GM23338 (cell line): ENCODE measurements around the gene SULT1C3. TPM values are rescaled to one million over a fixed set of nuclear protein-coding genes. Genes with fewer than 3 reads are reported as not detected.

Experiments used
- ATAC-seq: fragments of 200-7000 bp; cut with Tn5 transposase; 3 replicates; pipeline ENCODE4 v1.9.1; 2020
- DNase-seq: peaks from one replicate; pipeline ENCODE4 v3.0.0-alpha.2; 2015; ENCODE audit warnings: low spot score
- H2AFZ ChIP-seq: fragments of 200-600 bp; sonication (generic); 2 replicates; pipeline ENCODE4 v1.8.0; 2016; ENCODE audit warnings: antibody characterized with exemption, mild to moderate bottlenecking, moderate library complexity
- H3F3A ChIP-seq: fragments of 200-600 bp; sonication (generic); replicated peaks from 2 replicates; pipeline ENCODE4 v1.8.0; 2017; ENCODE audit warnings: antibody characterized with exemption, mixed run types, low read depth
- H3K27ac ChIP-seq: fragments of 200-600 bp; sonication (generic); 2 replicates; pipeline ENCODE4 v1.6.1; 2016; ENCODE audit warnings: low read depth
- H3K27me3 ChIP-seq: fragments of 200-600 bp; sonication (generic); 2 replicates; pipeline ENCODE4 v1.8.0; 2016; ENCODE audit warnings: mild to moderate bottlenecking, mixed run types, moderate library complexity; ENCODE audit not compliant: insufficient read depth
- H3K36me3 ChIP-seq: fragments of 200-600 bp; sonication (generic); 2 replicates; pipeline ENCODE4 v1.8.0; 2016; ENCODE audit warnings: mild to moderate bottlenecking; ENCODE audit not compliant: insufficient read depth
- H3K4me1 ChIP-seq: fragments of 200-600 bp; sonication (generic); 2 replicates; pipeline ENCODE4 v1.8.0; 2016; ENCODE audit warnings: mild to moderate bottlenecking, moderate library complexity; ENCODE audit not compliant: insufficient read depth
- H3K4me2 ChIP-seq: fragments of 200-600 bp; sonication (generic); 2 replicates; pipeline ENCODE4 v1.7.1; 2017; ENCODE audit warnings: mixed run types
- H3K4me3 ChIP-seq: fragments of 200-600 bp; sonication (generic); 2 replicates; pipeline ENCODE4 v1.6.1; 2016; ENCODE audit warnings: mixed run types
- H3K79me2 ChIP-seq: fragments of 200-600 bp; sonication (generic); replicated peaks from 2 replicates; pipeline ENCODE4 v1.8.0; 2017; ENCODE audit warnings: mild to moderate bottlenecking; ENCODE audit not compliant: insufficient read depth
- H3K9me2 ChIP-seq: fragments of 200-600 bp; sonication (generic); 2 replicates; pipeline ENCODE4 v1.8.0; 2017; ENCODE audit not compliant: insufficient read depth
- H4K20me1 ChIP-seq: fragments of 200-600 bp; sonication (generic); replicated peaks from 2 replicates; pipeline ENCODE4 v1.8.0; 2017; ENCODE audit warnings: mild to moderate bottlenecking; ENCODE audit not compliant: insufficient read depth
- H3K27ac Mint-ChIP-seq: 2 replicates; pipeline ENCODE4 v1.8.0; 2020; ENCODE audit warnings: inconsistent platforms, mild to moderate bottlenecking, moderate library complexity, mixed read lengths
- H3K27me3 Mint-ChIP-seq: 3 replicates; pipeline ENCODE4 v1.8.0; 2022; ENCODE audit warnings: low read depth, mild to moderate bottlenecking, moderate library complexity, mixed read lengths, inconsistent platforms; ENCODE audit not compliant: insufficient read depth, poor library complexity
- H3K36me3 Mint-ChIP-seq: 3 replicates; pipeline ENCODE4 v1.8.0; 2021; ENCODE audit warnings: low read depth, mild to moderate bottlenecking, inconsistent platforms, moderate library complexity, mixed read lengths
- H3K4me1 Mint-ChIP-seq: 3 replicates; pipeline ENCODE4 v1.8.0; 2020; ENCODE audit warnings: mild to moderate bottlenecking, inconsistent platforms, mixed read lengths
- H3K4me3 Mint-ChIP-seq: 3 replicates; pipeline ENCODE4 v1.8.0; 2021; ENCODE audit warnings: moderate library complexity, mild to moderate bottlenecking, inconsistent platforms, mixed read lengths
- H3K9me3 Mint-ChIP-seq: 3 replicates; pipeline ENCODE4 v1.8.0; 2020; ENCODE audit warnings: moderate library complexity, mild to moderate bottlenecking, inconsistent platforms, mixed read lengths
- CREB1 ChIP-seq: fragments of 250-450 bp; sonication (Bioruptor Pico); IDR thresholded peaks from 2 replicates; pipeline ENCODE4 v1.5.0; 2020; ENCODE audit warnings: low read depth, mild to moderate bottlenecking, moderate library complexity
- EZH2 ChIP-seq: fragments of 200-600 bp; sonication (generic); IDR thresholded peaks from one replicate; pipeline ENCODE4 v1.8.0; 2017; ENCODE audit warnings: antibody characterized with exemption, mild to moderate bottlenecking, low read depth; ENCODE audit not compliant: unreplicated experiment
- EZH2phosphoT487 ChIP-seq: fragments of 200-600 bp; sonication (generic); IDR thresholded peaks from one replicate; pipeline ENCODE4 v1.8.1; 2018; ENCODE audit warnings: antibody characterized with exemption; ENCODE audit not compliant: unreplicated experiment
- NANOG ChIP-seq: IDR thresholded peaks from 2 replicates; pipeline ENCODE4 v1.6.1; 2016; ENCODE audit warnings: antibody characterized with exemption, borderline replicate concordance
- STAT1 ChIP-seq: IDR thresholded peaks from one replicate; pipeline ENCODE4 v1.6.1; 2016; ENCODE audit warnings: antibody characterized with exemption; ENCODE audit not compliant: unreplicated experiment
- ZNF114 ChIP-seq: fragments of 250-450 bp; sonication (Bioruptor Pico); IDR thresholded peaks from 2 replicates; pipeline ENCODE4 v1.5.0; 2020; ENCODE audit warnings: mild to moderate bottlenecking, moderate library complexity
- ZNF331 ChIP-seq: fragments of 250-450 bp; sonication (Bioruptor Pico); IDR thresholded peaks from 2 replicates; pipeline ENCODE4 v1.5.0; 2020; ENCODE audit warnings: low read depth, mild to moderate bottlenecking, moderate library complexity
- polyA plus RNA-seq: library from polyadenylated mRNA; unstranded; fragments of >200 nt; fragmentation: Nextera tagmentation; extraction: Ambion mirVana; gene quantifications from 2 replicates; pipeline ENCODE4 v1.2.1, GENCODE V29; 2016
- total RNA-seq: library from RNA; depleted of rRNA; stranded (reverse); fragments of >200 nt; shearing (Covaris generic); gene quantifications from 2 replicates; pipeline ENCODE4 v1.2.3, GENCODE V29; 2014
- TF ChIP-seq, protein P1 (sequence below): IDR thresholded peaks from 2 replicates; pipeline ENCODE4 v1.6.1; 2016; ENCODE audit warnings: antibody characterized with exemption
- TF ChIP-seq, protein P2 (sequence below), 2 experiments: fragments of 200-600 bp in 1 of 2; sonication (generic) in 1 of 2; conservative IDR thresholded peaks; 2 replicates each; pipeline versions ENCODE4 v1.5.1 to v1.6.1; 2016 to 2017; ENCODE audit warnings: antibody characterized with exemption in 2 of 2, low read depth in 2 of 2, mild to moderate bottlenecking in 2 of 2, moderate library complexity in 1 of 2
- TF ChIP-seq, protein P3 (sequence below): fragments of 250-450 bp; sonication (Bioruptor Pico); IDR thresholded peaks from 2 replicates; pipeline ENCODE4 v1.5.0; 2020; ENCODE audit warnings: mild to moderate bottlenecking, moderate library complexity

SULT1C3 gene
- total and polyA plus RNA-seq, 2 experiments from 2014 or later: not detected

DNA sequence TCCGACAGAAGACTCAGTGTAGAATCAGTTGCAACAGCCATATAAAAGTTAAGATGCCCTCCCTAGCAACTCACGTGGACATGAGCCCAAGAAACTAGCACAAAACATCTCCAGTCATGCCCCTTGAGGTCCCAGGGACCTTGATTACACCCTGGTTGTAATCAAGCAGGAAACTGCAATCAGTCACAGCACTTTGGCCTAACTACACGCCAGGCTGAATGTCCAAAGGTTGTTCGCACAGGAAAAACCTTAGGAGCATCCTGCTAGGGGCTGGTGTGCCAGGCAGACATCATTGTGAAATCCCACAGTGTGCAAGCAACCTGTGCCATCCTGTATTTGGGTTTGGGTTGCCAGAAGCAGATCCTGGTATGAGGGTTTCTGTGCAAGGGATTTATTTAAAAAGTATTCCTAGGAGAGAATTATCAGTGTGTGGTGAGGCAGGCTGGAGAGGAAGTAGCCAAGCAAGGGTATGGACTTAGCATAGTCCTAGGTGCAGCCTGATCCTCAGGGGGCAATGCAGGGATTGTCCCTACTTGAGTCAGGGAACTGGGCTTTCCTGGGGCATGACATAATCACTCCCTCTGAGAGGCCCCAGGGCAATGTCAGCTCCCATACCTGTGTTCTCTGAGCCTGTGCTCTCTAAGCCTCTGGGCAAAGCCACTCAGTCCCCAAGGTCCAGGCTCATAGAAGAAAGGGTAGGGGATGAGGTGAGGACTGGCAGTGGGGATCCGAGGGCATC is 31.2 kb downstream of the SULT1C3 start:
- ATAC-seq: no peak
- H3K4me3 Mint-ChIP-seq: no peak overlapping the region
- no peaks in the 10 kb centered on the region; the same call in 2 of the 3 replicates for H3K9me3 Mint-ChIP-seq
- H4K20me1 ChIP-seq: no peaks in the 10 kb centered on the region
- H3K27ac Mint-ChIP-seq: no peak overlapping the region
- no peak for TF ChIP-seq CREB1
- no peak for TF ChIP-seq STAT1
- TF ChIP-seq ZNF331 (CRISPR knock-in tag): no peak
- TF ChIP-seq EZH2: no peak
- no peak for TF ChIP-seq ZNF114 (CRISPR knock-in tag)
- TF ChIP-seq NANOG: no peak
- TF ChIP-seq, protein P1, sequence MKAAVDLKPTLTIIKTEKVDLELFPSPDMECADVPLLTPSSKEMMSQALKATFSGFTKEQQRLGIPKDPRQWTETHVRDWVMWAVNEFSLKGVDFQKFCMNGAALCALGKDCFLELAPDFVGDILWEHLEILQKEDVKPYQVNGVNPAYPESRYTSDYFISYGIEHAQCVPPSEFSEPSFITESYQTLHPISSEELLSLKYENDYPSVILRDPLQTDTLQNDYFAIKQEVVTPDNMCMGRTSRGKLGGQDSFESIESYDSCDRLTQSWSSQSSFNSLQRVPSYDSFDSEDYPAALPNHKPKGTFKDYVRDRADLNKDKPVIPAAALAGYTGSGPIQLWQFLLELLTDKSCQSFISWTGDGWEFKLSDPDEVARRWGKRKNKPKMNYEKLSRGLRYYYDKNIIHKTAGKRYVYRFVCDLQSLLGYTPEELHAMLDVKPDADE: no peak
- H3K79me2 ChIP-seq: no peaks in the 10 kb centered on the region
- H3K27ac ChIP-seq: no peak overlapping the region
- no peak overlapping the region for H2AFZ ChIP-seq
- H3K4me2 ChIP-seq: no peak overlapping the region
- H3K36me3 Mint-ChIP-seq: no peaks in the 10 kb centered on the region; the same call in 2 of the 3 replicates
- H3K27me3 ChIP-seq: no peaks in the 10 kb centered on the region
- DNase-seq: no peak
- H3K4me3 ChIP-seq: no peak overlapping the region
- H3K4me1 Mint-ChIP-seq: no peaks in the 10 kb centered on the region
- peaks cover 2% of the 10 kb centered on the region for H3K27me3 Mint-ChIP-seq
- no peaks in the 10 kb centered on the region for H3K36me3 ChIP-seq
- H3K9me2 ChIP-seq: no peaks in the 10 kb centered on the region; the same call in 1 of the 2 replicates
- H3K4me1 ChIP-seq: no peaks in the 10 kb centered on the region
- no peaks in the 10 kb centered on the region for H3F3A ChIP-seq

DNA sequence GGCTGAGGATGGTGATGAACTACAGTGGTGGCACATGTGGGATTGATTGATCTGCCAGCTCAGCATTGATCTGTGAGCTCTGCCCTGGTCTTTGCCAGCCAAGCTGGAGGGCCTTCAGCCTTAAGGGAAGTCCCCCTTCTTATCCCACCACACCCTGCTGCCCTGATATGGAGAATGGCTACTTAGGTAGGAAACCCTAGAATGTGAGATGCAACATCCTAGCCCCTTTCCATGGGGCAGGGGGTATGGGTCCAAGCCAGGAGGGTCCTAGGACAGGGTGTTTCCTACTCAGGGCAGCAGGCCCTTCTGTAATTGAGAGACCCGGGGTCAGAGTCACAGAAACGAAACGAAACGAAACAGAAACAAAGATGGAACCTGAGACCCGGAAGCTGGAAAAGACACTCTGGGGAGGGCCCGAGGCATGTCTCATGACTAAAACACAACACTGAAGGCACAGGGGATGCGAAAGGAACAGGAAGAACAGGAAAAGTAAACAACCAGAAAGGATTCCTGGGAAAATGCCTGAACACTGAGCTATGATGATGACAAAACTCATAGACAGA is 32.0 kb downstream of the SULT1C3 start:
- Histone ChIP-seq H4K20me1 (no peaks in the 10 kb centered on the region), H3K27me3 (no peaks in the 10 kb centered on the region), H3K36me3 (no peaks in the 10 kb centered on the region), H3K27ac (no peak overlapping the region), H3K9me2 (no peaks in the 10 kb centered on the region; the same call in 1 of the 2 replicates), H3K79me2 (no peaks in the 10 kb centered on the region), H3K4me3 (no peak overlapping the region), H3K4me2 (no peak overlapping the region), H3K4me1 (no peaks in the 10 kb centered on the region), H2AFZ (no peak overlapping the region), H3F3A (no peaks in the 10 kb centered on the region)
- no peaks in the 10 kb centered on the region; the same call in 2 of the 3 replicates for H3K36me3 Mint-ChIP-seq
- H3K9me3 Mint-ChIP-seq: no peaks in the 10 kb centered on the region; the same call in 2 of the 3 replicates
- TF ChIP-seq, protein P2, sequence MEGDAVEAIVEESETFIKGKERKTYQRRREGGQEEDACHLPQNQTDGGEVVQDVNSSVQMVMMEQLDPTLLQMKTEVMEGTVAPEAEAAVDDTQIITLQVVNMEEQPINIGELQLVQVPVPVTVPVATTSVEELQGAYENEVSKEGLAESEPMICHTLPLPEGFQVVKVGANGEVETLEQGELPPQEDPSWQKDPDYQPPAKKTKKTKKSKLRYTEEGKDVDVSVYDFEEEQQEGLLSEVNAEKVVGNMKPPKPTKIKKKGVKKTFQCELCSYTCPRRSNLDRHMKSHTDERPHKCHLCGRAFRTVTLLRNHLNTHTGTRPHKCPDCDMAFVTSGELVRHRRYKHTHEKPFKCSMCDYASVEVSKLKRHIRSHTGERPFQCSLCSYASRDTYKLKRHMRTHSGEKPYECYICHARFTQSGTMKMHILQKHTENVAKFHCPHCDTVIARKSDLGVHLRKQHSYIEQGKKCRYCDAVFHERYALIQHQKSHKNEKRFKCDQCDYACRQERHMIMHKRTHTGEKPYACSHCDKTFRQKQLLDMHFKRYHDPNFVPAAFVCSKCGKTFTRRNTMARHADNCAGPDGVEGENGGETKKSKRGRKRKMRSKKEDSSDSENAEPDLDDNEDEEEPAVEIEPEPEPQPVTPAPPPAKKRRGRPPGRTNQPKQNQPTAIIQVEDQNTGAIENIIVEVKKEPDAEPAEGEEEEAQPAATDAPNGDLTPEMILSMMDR (conservative IDR thresholded peaks at IDR 0.05; ENCODE audit: low read depth in 2 of 2): no peak
- TF ChIP-seq STAT1 (no peak), EZH2phosphoT487 (no peak), ZNF114 (CRISPR knock-in tag) (no peak), EZH2 (no peak)
- TF ChIP-seq, protein P3, sequence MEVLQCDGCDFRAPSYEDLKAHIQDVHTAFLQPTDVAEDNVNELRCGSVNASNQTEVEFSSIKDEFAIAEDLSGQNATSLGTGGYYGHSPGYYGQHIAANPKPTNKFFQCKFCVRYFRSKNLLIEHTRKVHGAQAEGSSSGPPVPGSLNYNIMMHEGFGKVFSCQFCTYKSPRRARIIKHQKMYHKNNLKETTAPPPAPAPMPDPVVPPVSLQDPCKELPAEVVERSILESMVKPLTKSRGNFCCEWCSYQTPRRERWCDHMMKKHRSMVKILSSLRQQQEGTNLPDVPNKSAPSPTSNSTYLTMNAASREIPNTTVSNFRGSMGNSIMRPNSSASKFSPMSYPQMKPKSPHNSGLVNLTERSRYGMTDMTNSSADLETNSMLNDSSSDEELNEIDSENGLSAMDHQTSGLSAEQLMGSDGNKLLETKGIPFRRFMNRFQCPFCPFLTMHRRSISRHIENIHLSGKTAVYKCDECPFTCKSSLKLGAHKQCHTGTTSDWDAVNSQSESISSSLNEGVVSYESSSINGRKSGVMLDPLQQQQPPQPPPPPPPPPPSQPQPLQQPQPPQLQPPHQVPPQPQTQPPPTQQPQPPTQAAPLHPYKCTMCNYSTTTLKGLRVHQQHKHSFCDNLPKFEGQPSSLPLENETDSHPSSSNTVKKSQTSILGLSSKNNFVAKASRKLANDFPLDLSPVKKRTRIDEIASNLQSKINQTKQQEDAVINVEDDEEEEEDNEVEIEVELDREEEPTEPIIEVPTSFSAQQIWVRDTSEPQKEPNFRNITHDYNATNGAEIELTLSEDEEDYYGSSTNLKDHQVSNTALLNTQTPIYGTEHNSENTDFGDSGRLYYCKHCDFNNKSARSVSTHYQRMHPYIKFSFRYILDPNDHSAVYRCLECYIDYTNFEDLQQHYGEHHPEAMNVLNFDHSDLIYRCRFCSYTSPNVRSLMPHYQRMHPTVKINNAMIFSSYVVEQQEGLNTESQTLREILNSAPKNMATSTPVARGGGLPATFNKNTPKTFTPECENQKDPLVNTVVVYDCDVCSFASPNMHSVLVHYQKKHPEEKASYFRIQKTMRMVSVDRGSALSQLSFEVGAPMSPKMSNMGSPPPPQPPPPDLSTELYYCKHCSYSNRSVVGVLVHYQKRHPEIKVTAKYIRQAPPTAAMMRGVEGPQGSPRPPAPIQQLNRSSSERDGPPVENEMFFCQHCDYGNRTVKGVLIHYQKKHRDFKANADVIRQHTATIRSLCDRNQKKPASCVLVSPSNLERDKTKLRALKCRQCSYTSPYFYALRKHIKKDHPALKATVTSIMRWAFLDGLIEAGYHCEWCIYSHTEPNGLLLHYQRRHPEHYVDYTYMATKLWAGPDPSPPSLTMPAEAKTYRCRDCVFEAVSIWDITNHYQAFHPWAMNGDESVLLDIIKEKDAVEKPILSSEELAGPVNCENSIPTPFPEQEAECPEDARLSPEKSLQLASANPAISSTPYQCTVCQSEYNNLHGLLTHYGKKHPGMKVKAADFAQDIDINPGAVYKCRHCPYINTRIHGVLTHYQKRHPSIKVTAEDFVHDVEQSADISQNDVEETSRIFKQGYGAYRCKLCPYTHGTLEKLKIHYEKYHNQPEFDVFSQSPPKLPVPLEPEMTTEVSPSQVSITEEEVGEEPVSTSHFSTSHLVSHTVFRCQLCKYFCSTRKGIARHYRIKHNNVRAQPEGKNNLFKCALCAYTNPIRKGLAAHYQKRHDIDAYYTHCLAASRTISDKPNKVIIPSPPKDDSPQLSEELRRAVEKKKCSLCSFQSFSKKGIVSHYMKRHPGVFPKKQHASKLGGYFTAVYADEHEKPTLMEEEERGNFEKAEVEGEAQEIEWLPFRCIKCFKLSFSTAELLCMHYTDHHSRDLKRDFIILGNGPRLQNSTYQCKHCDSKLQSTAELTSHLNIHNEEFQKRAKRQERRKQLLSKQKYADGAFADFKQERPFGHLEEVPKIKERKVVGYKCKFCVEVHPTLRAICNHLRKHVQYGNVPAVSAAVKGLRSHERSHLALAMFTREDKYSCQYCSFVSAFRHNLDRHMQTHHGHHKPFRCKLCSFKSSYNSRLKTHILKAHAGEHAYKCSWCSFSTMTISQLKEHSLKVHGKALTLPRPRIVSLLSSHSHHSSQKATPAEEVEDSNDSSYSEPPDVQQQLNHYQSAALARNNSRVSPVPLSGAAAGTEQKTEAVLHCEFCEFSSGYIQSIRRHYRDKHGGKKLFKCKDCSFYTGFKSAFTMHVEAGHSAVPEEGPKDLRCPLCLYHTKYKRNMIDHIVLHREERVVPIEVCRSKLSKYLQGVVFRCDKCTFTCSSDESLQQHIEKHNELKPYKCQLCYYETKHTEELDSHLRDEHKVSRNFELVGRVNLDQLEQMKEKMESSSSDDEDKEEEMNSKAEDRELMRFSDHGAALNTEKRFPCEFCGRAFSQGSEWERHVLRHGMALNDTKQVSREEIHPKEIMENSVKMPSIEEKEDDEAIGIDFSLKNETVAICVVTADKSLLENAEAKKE (CRISPR knock-in tag): no peak
- peaks cover 2% of the 10 kb centered on the region for H3K27me3 Mint-ChIP-seq
- H3K4me3 Mint-ChIP-seq: no peak overlapping the region
- DNase-seq: no peak
- H3K27ac Mint-ChIP-seq: no peak overlapping the region
- ATAC-seq: no peak
- no peaks in the 10 kb centered on the region for H3K4me1 Mint-ChIP-seq
